G401 (cell line): ENCODE results near the gene FANCI. TPM values are rescaled to one million over a fixed set of nuclear protein-coding genes. Genes with fewer than 3 reads are reported as not detected.

Experiments used
- DNase-seq: peaks from one replicate; pipeline ENCODE4 v3.0.0-alpha.2; 2015; ENCODE audit warnings: low spot score
- in situ Hi-C: cut with HindIII; loops from 2 replicates; pipeline ENCODE4 v1.10.0; 2016; ENCODE audit warnings: low sequenced_read_pairs, mixed read lengths
- total RNA-seq: library from RNA; depleted of rRNA; stranded (reverse); fragments of >200 nt; shearing (Covaris generic); gene quantifications from 2 replicates; pipeline ENCODE4 v1.2.3, GENCODE V29; 2014

FANCI gene
- total RNA-seq, 1 experiment from 2014 or later: 40.9 TPM

- DNase-seq: no peak
- in situ Hi-C loops: no loop called here
These were observed 83.3 kb downstream of the FANCI start for GRCh38 chr15:89327113-89327512.

GRCh38 chr15:89328398-89329254 lies 84.8 kb downstream of the FANCI start:
- in situ Hi-C loops: no loop called here
- peak; percentile 33 for DNase-seq

GRCh38 chr15:89329329-89330084 lies 85.7 kb downstream of the FANCI start:
- in situ Hi-C loops: no loop called here
- no peak for DNase-seq

- no peak for DNase-seq
- in situ Hi-C loops: no loop called here
These were observed 86.3 kb downstream of the FANCI start for GRCh38 chr15:89330119-89330518.

GRCh38 chr15:89330881-89331595 lies 87.3 kb downstream of the FANCI start:
- in situ Hi-C loops: no loop called here
- no peak for DNase-seq

GRCh38 chr15:89332446-89332845 lies 88.7 kb downstream of the FANCI start:
- in situ Hi-C loops: no loop called here
- no peak for DNase-seq

GRCh38 chr15:89333011-89333860 lies 89.5 kb downstream of the FANCI start:
- in situ Hi-C loops: no loop called here
- DNase-seq: no peak

- in situ Hi-C loops: no loop called here
- no peak for DNase-seq
These were observed 90.3 kb downstream of the FANCI start for GRCh38 chr15:89333959-89334509.

- in situ Hi-C loops: no loop called here
- peak; percentile 99 for DNase-seq
These were observed 90.9 kb downstream of the FANCI start, which contains the start of gene POLG for GRCh38 chr15:89334510-89335297. Gene POLG (minus strand): TSS chr15:89334824. CDS start chr15:89333754, 1,070 bp downstream.

GRCh38 chr15:89335298-89336041 lies 91.7 kb downstream of the FANCI start:
- DNase-seq: no peak
- in situ Hi-C loops: no loop called here

- no peak for DNase-seq
- in situ Hi-C loops: no loop called here
These were observed 94.3 kb downstream of the FANCI start for GRCh38 chr15:89338036-89338435.

GRCh38 chr15:89340573-89340972 lies 96.8 kb downstream of the FANCI start:
- no peak for DNase-seq
- in situ Hi-C loops: no loop called here

- in situ Hi-C loops: no loop called here
- DNase-seq: peak; percentile 63
These were observed 97.7 kb downstream of the FANCI start for GRCh38 chr15:89341316-89342005.

GRCh38 chr15:89342840-89343239 lies 99.1 kb downstream of the FANCI start:
- in situ Hi-C loops: no loop called here
- DNase-seq: no peak

GRCh38 chr15:89345248-89345647 lies 101.5 kb downstream of the FANCI start:
- in situ Hi-C loops: no loop called here
- DNase-seq: no peak

- in situ Hi-C loops: no loop called here
These were observed 102.9 kb downstream of the FANCI start for GRCh38 chr15:89346516-89347231.

More at GRCh38 chr15:89346516-89347231, 102.9 kb downstream of the FANCI start:
- DNase-seq: peak; percentile 80
